ENCODE data around the gene CTIF.

DNA sequence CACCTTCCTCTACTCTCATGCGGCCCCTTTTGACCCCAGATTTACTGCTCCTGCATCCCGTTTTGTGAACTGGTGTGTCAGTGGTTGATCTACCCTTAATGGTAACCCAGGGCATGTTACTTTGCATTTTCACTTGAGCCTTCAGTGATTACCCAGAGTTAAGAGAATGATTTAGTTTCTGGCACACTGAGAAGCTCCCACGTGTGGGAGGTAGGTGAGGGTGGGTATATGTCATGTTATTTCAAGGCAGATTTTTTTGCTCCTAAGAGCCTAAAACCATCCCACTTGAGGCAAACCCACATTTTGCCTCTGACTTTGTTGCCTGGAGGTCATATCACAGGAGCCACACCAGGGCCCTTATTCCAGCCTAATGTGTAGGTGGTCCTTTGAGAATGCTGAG lies 186.7 kb downstream of the CTIF start:
- no peak for TF ChIP-seq POLR2AphosphoS5 (IDR thresholded peaks at IDR 0.05; ENCODE audit: borderline replicate concordance, low read depth, low read length)
- no peak for TF ChIP-seq EZH2 (IDR thresholded peaks at IDR 0.05)
- no peak for TF ChIP-seq FOXP2 (optimal IDR thresholded peaks at IDR 0.05; ENCODE audit: control extremely low read depth, extremely low read length, insufficient read depth)
